NB4 (cell line): ENCODE results near the gene SRSF9.
"Not testable (repeated sequence)": the region's sequence is repeated elsewhere in the genome, so short reads cannot be mapped to it uniquely, and the experiment has no call there.

Source experiments
- DNase-seq: peaks from one replicate; pipeline ENCODE4 v3.0.0; 2010; ENCODE audit warnings: low read depth
- H3K4me3 ChIP-seq: one replicate; pipeline ENCODE4 v1.5.1; 2011; ENCODE audit warnings: mild to moderate bottlenecking, low read depth, low read length, moderate library complexity
- MYC ChIP-seq: IDR thresholded peaks from 2 replicates; pipeline ENCODE4 v1.6.1; 2011; ENCODE audit warnings: low read depth, low read length
- POLR2A ChIP-seq: IDR thresholded peaks from 2 replicates; pipeline ENCODE4 v1.6.1; 2011; ENCODE audit warnings: mild to moderate bottlenecking; ENCODE audit not compliant: insufficient read length; ENCODE audit errors: extremely low read depth
- TF ChIP-seq, protein P1 (sequence below): IDR thresholded peaks from one replicate; pipeline ENCODE4 v1.5.1; 2012; ENCODE audit warnings: low read depth, low read length
- TF ChIP-seq, protein P2 (sequence below): IDR thresholded peaks from 2 replicates; pipeline ENCODE4 v1.6.1; 2011; ENCODE audit warnings: low read depth, low read length

Gene SRSF9

DNA sequence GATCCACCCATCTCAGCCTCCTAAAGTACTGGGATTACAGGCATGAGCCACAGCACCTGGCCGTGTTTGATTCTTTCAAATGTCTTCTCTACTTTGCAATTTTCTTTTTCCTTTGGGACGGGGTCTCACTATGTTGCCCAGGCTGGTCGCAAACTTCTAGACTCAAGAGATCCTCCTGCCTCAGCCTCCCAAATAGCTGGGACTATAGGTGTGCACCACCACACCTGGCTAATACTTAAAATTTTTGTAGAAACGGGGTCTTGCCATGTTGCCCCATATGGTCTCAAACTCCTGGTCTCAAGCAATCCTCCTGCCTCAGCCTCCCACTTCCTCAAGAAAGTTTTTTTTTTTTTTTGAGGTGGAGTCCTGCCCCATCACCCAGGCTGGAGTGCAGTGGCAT, 21.6 kb downstream of the SRSF9 start:
- no peak for TF ChIP-seq MYC
- TF ChIP-seq POLR2A: no peak
- TF ChIP-seq, protein P1, sequence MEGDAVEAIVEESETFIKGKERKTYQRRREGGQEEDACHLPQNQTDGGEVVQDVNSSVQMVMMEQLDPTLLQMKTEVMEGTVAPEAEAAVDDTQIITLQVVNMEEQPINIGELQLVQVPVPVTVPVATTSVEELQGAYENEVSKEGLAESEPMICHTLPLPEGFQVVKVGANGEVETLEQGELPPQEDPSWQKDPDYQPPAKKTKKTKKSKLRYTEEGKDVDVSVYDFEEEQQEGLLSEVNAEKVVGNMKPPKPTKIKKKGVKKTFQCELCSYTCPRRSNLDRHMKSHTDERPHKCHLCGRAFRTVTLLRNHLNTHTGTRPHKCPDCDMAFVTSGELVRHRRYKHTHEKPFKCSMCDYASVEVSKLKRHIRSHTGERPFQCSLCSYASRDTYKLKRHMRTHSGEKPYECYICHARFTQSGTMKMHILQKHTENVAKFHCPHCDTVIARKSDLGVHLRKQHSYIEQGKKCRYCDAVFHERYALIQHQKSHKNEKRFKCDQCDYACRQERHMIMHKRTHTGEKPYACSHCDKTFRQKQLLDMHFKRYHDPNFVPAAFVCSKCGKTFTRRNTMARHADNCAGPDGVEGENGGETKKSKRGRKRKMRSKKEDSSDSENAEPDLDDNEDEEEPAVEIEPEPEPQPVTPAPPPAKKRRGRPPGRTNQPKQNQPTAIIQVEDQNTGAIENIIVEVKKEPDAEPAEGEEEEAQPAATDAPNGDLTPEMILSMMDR: no peak
- DNase-seq: no peak
- peak overlapping the region; percentile 77 for H3K4me3 ChIP-seq

DNA sequence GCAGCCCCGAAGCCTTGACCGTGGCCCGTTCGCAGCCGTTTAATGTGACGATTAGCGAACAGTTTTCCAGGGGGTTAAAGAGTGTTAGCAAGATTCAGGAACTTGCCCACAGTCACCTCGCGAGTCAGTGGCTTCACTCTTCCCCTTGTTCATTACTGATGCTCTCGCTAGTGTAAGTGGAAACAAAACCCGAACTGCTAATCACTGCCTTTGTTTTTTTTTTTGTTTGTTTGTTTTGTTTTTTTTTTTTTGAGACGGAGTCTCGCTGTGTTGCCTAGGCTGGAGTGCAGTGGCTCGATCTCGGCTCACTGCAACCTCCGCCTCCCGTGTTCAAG, 22.7 kb downstream of the SRSF9 start:
- not testable (repeated sequence) for DNase-seq
- H3K4me3 ChIP-seq: peak overlapping the region; percentile 77

DNA sequence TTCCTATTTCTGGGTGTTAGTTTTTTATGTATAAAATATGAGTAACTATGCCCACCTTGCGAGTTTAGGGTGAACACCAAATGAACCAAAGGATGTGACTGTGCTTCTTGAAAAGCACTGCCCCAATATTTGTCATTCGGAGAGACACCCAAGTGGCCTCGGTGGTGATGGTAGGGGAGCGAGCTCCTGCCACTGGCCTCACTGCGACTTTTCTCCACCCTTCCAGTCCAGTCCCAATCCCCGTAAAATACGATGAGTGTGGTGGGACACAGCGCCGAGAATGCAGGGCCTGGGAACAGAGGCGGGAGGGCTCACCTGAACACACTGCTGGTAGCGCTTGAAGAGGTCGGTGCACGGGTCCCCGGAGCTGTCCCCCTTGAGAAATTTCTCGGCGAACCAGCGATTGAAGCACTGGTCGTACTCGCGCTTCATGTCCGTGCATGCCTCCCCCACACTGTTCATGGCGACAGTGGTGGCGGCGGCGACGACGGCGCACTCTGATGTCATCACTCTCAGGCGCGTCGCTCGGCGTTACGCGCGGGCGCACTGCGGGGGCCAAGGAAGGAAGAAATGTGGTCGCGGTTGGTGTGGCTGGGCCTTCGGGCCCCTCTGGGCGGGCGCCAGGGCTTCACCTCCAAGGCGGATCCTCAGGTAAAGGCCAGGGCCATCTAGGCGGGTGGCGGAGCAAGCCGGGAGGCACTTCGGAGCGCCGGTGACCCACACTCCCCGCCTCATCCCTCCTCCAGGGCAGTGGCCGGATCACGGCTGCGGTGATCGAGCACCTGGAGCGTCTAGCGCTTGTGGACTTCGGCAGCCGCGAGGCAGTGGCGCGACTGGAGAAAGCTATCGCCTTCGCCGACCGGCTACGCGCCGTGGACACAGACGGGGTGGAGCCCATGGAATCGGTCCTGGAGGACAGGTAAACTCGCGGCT, 23.4 kb downstream of the SRSF9 start, which contains the start of the genes GATC and TRIAP1:
Gene GATC, plus strand, starts transcription at position 534 of the 933 bp plus-strand sequence. Its CDS starts 37 bp downstream, at position 571.
Gene TRIAP1, minus strand, starts transcription at position 474 of the 933 bp plus-strand sequence. Its CDS starts 12 bp downstream, at position 462.
- peak; percentile 97 for TF ChIP-seq POLR2A
- TF ChIP-seq MYC: peak; percentile 99
- TF ChIP-seq, protein P2, sequence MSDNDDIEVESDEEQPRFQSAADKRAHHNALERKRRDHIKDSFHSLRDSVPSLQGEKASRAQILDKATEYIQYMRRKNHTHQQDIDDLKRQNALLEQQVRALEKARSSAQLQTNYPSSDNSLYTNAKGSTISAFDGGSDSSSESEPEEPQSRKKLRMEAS: peak; percentile 92
- TF ChIP-seq, protein P1: no peak
- H3K4me3 ChIP-seq: peak within 1 kb of the TSS; percentile 77
- peak; percentile 97 for DNase-seq

DNA sequence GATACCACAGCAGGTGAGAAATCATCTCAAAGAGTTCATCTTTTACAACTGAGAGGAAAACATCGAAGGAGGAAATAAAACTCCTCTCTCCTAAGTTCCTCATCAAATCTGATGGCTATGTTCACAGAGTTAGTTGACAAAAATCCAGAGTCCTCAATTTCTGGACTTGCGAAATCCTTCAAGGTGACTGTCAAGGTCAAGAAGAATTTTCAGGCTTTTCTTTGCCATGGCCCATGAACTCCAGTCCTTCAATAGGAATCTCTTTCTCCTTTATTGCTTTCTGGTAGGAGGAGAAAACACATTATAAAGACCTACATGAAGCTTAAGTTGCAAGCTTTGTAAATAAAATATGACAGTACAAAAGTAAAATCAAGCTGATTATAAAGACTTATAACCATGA, 24.9 kb downstream of the SRSF9 start:
- no peak for DNase-seq
- no peak for TF ChIP-seq POLR2A
- TF ChIP-seq, protein P2: no peak
- TF ChIP-seq MYC: no peak
- TF ChIP-seq, protein P1: no peak
- peak overlapping the region; percentile 77 for H3K4me3 ChIP-seq

DNA sequence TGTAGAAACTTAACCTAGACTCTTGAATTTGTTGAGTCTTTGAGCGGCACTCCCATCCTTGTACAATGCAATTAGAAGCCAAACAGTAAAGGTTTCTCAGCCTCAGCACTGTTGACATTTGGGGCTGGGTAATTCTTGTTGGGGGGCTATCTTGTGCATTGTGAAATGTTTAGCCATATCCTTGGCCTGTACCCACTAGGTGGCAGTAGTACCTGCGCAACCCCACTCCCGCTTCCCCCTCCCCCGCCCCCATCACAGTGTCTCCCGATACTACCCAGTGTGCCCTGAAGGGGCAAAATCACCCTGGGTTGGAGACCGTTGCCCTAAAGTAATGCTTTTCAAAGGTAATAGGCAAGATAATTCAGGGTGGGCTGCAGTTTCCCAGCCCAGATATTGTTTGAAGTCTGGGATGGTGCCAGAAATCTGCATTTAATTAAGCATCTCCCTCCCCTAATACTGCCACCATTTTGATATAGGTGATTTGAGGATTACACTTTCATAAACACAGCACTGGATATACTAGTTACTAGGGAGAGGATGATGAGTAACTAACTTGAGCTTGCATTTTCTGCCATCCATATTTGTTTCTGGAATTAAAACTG, 29.8 kb downstream of the SRSF9 start:
- H3K4me3 ChIP-seq: peak overlapping the region; percentile 72
- peak; percentile 88 for DNase-seq
- TF ChIP-seq, protein P2: no peak
- TF ChIP-seq, protein P1: peak; percentile 60

DNA sequence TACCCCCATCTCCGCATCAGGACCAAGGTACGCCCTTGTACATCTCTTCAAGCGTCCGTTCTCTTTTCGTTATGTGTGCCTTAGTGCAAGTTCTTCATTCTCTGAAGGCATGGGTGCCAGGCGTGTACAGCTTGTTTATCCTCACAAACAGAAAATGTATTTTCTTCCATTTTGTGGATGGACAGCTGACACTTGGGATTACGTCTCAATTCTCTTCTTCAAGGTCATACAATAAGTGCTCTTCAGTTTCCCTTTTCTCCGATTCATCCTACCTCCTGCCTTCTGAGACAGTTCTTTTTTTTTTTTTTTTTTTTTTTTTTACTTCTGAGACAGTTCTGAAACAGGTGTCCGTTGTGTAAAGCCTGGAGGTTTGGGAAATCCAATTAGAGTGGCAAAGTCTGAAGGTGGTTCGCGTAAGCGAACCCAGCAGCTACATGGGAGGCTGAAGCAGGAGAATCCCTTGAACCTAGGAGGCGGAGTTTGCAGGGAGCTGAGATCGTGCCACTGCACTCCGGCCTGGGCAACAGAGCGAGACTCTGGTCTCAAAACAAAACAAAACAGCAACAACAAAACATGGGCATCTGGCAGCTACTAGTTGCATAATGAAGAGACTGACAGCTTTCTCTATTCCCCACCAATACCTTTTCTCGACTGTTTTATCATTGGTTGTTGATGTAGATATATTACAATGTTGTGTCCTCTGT, 30.9 kb downstream of the SRSF9 start:
- no peak for TF ChIP-seq POLR2A
- TF ChIP-seq MYC: no peak
- TF ChIP-seq, protein P1: no peak
- TF ChIP-seq, protein P2: no peak
- peak overlapping the region; percentile 72 for H3K4me3 ChIP-seq
- DNase-seq: peak; percentile 39
